NCI-H2081 (cell line): ENCODE measurements around the gene SPATA18.

Source experiments
- DNase-seq, 2 experiments: peaks; one replicate each; lab custom pipeline; 2025; lab: John Stamatoyannopoulos, UW

SPATA18 gene

DNA sequence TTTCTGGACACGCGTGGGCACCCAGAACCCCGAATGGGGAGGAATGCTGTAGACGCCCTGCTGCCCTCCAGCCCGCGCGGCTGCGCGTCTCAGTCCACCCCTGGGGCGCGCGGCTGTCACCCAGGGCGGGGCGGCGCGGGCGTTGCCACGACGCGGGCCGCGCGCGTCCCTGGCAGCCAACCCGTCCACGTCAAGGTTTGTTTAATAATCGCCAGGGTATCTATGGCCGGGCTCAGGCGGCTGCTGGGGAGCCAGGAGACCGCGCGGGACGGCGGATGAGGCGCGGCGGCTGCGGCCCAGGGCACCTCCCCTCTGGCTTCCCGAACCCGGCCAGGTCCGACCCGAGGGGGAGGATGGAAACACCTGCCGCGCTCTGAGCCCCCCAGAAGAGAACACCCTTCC is at the start of gene SPATA18:
SPATA18 (plus strand) TSS at position 92 of the 402 bp plus-strand sequence. CDS start 401 bp downstream, outside the sequence.
- DNase-seq = no peak

GRCh38 chr4:52001616-52002015 is 49.5 kb upstream of the SPATA18 start:
- DNase-seq = no peak

GRCh38 chr4:52004414-52004813 is 46.7 kb upstream of the SPATA18 start:
- no peak for DNase-seq

DNA sequence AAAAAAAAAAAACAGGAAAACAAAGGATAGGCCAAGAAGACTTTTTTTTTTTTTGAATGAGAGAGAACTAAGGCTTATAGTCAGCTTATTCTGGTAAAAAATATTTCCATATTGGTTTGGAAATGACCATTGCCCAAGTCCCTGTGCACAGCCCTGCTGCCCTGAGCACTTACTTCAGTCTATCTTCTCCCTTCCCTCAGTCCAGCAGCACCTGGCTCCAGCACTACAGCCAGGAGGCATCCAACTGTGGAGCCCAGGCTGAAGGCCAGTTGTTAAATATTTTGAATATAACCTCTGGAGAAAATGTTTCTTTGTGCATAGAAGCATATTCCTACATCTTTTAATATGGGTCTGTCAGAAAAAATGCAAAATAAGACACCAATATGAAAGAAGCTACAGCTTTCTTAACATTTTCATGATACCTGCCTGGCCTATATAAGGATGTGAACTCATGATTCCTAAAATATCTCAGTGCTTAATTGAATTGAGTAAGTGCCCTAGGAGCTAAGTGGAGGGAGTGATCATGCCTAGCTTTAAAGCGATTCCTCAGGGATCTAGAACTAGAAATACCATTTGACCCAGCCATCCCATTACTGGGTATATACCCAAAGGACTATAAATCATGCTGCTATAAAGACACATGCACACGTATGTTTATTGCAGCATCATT is 45.4 kb upstream of the SPATA18 start:
- no peak for DNase-seq

DNA sequence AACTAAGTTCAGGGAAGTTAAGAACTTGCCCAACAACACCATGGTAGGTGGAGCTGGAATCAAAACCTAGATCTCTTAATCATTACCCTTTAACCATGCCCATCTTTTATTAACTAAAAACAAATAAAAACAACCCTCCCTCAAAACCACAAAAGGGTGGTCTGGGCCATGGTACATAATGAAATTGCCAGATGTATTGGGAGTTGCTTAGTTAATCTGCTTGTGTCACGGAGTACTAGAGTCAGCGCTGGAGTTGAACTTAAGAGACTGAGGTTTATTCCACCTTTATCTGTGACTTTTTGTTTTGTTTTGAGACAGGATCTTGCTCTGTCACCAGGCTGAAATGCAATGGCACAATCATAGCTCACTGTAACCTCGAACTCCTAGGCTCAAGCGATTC is 44.2 kb upstream of the SPATA18 start:
- no peak for DNase-seq

DNA sequence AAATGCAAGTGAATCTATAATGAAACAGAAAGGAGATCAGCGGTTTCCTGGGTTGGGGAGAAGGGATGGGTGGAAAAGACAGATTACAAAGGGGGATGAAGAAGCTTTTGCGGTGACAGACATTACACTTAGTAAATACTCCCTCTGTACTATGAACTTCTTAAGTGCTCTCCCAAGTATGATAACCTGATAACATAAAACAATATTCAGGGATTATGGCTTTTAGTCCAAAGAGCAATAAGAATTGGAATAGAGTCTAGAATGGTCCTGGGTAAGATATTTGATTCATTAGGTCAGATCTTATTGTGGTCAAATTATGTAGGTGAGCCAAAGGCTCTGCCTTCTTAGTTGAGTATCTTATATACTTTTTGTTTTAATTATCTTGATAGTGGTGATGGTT is 40.1 kb upstream of the SPATA18 start:
- DNase-seq = no peak

GRCh38 chr4:52012651-52013050 is 38.5 kb upstream of the SPATA18 start:
- DNase-seq = no peak

- no peak for DNase-seq
These were observed 36.2 kb upstream of the SPATA18 start for GRCh38 chr4:52014903-52015302.

DNA sequence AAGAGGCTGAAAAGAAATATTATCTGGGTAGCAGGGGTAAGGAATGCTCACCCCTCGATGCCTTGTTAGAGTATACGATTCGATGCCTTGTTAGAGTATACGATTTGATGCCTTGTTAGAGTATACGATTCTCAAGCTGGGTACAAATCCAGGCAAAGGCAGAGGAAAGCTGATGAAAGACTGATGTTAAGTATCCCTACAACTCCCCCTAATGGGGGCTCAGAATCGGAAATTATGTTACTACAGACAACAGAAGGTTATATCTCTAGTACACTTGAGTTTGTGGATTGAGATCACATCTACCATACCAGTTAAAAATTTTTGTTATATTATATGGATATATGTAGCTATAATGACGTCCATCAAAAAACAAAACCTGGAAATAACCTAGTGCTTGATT is 35.7 kb upstream of the SPATA18 start:
- no peak for DNase-seq

- no peak for DNase-seq
These were observed 34.1 kb upstream of the SPATA18 start for GRCh38 chr4:52016981-52017380.

DNA sequence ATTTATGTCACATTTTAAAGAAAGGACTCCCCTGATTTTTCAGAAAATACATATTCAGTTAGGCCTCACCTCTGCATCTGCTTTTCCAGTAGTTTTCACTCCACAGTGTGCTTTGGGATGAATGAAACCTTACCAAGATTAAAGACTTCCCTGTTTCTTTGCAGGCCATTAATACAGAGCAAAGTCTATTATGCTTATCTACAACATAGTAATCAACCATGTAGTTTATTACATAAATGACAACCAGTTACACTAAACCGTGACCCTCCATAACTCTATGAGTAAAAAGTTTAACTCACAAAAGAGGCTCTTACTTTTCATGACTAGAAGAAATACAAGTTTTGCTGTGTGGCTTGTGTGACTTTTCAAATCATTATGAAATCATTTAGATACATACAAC is 33.3 kb upstream of the SPATA18 start:
- no peak for DNase-seq

DNA sequence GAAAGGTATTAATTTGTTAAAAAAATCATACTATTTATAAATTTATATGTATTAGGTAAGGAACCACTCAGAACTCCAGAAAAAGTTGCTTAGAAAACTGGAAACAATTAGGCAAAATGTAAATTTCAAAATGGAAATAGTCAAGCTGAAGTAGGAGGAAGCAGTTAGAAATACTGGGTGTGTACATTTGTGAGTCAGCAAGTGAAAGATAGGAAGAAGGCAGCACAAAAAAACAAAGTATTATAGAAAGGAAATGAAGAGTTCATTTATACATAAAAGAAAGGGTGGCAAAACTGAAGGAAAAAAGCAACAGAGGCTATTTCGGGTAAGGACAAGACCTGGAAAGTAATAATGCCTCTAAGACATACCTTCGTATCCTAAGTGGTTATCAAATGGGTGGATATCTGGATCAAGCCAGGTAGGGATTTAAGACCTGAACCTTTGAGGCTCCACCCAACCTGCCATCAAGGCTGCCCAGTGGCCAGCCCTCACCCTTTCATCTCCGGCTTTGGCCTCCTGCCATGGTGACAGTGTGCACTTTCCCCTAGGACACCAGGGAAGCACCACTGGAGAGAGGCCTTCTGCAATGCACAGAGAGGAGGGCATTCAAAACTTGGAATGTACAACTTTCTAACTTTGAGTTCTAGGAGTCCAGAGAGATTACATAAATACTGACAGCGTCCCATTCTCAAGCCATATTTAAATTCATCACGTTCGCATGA is 31.0 kb upstream of the SPATA18 start, which contains the start of gene LRRC66:
LRRC66 (minus strand) TSS at position 428 of the 722 bp plus-strand sequence. CDS start 2,750 bp downstream, outside the sequence.
- DNase-seq = no peak

- no peak for DNase-seq
These were observed 22.1 kb upstream of the SPATA18 start for GRCh38 chr4:52028970-52029369.

DNA sequence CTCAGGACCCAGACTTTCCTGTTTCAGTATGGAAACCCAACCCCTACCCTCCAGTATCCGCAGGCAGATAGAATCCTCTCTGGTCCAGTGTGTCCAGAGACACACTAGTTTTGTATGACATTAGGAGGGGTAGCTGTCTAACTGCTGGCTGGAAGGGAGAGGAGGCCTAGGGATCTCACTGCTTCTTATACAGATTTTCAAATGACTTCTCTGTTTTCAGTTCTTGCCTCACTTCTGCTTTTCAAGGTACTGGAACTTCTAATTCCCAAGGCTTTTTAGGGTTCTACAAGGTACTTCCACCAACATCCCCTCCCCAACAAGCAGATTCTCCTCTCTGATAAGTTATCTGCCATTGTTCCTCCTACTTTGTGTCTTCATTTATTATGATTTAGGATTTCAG is 19.1 kb upstream of the SPATA18 start:
- no peak for DNase-seq

GRCh38 chr4:52035190-52035589 is 15.9 kb upstream of the SPATA18 start:
- no peak for DNase-seq

DNA sequence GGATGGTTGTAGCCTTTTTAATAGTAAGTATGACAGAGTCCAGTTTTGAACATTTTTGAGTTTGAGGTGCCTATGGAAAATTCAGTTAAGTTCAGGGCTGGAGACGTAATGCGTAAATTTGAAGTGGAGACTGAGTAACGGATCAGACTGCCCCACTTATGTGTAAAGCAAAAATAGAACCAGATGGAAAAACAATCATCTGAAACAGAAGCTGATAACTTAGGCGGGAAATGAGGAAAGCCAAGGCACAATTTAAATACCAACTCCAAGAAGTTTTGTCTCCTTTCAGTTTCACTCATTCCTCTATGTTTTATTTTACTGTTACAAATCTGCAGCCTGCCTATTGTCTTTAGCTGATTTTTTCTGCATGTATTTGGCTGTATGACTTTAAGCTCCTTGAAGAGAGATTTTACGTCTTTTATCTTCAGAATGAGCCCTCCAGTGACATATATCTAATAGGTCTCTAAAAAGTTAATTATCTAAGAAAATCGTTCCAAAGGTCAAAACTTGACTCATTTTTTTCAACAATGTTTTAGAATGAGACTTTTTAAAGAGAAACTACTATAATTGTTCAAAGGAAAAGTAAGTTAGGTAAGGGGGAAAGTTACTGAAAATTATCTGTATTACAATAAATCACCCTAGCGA is 14.1 kb upstream of the SPATA18 start:
- DNase-seq = no peak

- peak; percentile 8 to 14 for DNase-seq
These were observed 13.4 kb upstream of the SPATA18 start for GRCh38 chr4:52037689-52038102.

GRCh38 chr4:52038103-52038912 is 12.8 kb upstream of the SPATA18 start, which contains the start of gene SGCB:
SGCB (minus strand) TSS chr4:52038299; CDS start chr4:52038259, 40 bp downstream.
- DNase-seq = peak; percentile 42 to 56

DNA sequence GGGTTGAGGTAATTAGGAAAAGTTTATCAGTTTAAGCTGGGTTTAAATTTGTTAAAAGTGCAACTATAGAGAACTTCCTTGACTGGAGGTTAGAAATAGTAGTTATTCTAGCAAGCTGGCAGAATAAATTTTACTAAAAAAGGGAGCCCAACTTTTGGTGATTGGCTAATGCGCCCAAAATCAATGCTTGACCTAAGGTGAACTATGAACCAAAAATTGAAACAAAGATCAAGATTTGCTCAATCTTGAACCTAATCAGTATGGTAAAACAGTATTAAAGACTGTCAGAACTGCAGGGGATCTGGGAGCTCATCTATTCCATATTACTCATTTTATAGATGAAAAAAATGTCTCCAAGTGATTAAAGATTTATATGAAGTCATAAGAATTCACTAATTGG is 6.1 kb upstream of the SPATA18 start:
- no peak for DNase-seq

GRCh38 chr4:52049266-52049665 is 1.8 kb upstream of the SPATA18 start:
- DNase-seq = no peak

DNA sequence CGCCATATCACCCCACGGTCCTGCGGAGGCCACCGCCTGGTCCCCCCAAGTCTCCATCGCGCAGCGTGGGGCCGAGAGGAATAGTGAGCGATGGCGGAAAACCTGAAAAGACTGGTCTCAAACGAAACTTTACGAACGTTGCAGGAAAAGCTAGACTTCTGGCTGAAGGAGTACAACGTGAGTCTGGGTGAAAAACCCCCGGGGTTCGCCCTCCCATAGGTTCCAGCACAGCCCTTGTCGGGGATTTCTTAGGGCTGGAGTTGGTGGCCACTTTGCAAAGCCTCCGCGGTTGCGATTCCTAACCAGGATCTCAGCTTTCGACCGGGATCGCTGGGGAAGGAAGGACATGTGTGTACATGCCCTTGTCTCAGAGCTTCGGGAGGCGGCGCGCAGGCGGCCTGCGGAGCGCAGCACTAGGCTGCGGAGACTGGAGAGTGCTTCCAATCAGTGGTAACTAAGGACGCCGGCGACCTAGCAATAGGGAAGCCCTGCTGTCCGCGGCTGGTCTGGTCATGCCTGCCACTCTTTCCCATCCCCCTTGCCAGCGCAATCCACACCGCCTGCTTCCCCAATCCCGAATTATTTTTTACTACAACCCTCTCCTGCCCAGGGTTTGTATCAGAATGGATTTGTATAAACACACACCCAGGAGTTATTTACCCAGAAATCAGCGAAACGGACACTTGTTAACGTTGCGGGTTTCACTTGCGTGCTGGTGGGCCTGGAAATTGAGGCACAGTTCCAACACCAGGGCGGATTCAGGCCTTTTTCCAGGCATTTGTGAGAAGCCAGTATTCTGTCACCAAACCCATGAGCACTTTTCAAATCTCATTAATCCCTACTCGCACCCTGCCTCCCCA is 741 bp downstream of the SPATA18 start:
- DNase-seq = peak; percentile 38 to 58
